Naive B cell (primary cell): ENCODE measurements around the gene TSKS. TPM values are rescaled to one million over a fixed set of nuclear protein-coding genes. Genes with fewer than 3 reads are reported as not detected.

Source experiments
- ATAC-seq, 2 donors: fragments of 150-1000 bp; cut with Tn5 transposase; 2 replicates each; pipeline ENCODE4 v1.10.0; 2021; ENCODE audit warnings: low read depth in 2 of 2, mild to moderate bottlenecking in 2 of 2, moderate library complexity in 2 of 2
- DNase-seq: peaks from one replicate; pipeline ENCODE4 v3.0.0; 2022
- H3K27ac Mint-ChIP-seq, 6 donors: one replicate each; pipeline ENCODE4 v1.8.0; 2020 to 2022; ENCODE audit warnings: mild to moderate bottlenecking in 6 of 6, mixed read lengths in 6 of 6, moderate library complexity in 5 of 6, inconsistent platforms in 2 of 6
- H3K27me3 Mint-ChIP-seq, 3 donors: one replicate each; pipeline ENCODE4 v1.8.0; 2021 to 2022; ENCODE audit warnings: mixed read lengths in 3 of 3, mild to moderate bottlenecking in 1 of 3
- H3K36me3 Mint-ChIP-seq, 2 donors: one replicate each; pipeline ENCODE4 v1.8.0; 2020 to 2022; ENCODE audit warnings: mixed read lengths in 2 of 2, inconsistent platforms in 1 of 2, mild to moderate bottlenecking in 1 of 2
- H3K4me1 Mint-ChIP-seq, 3 donors: one replicate each; pipeline ENCODE4 v1.8.0; 2020 to 2022; ENCODE audit warnings: mixed read lengths in 3 of 3, inconsistent platforms in 1 of 3, mild to moderate bottlenecking in 1 of 3, moderate library complexity in 1 of 3
- H3K4me3 Mint-ChIP-seq, 8 donors: one replicate each; pipeline ENCODE4 v1.8.0; 2020 to 2022; ENCODE audit warnings: mild to moderate bottlenecking in 8 of 8, mixed read lengths in 8 of 8, moderate library complexity in 8 of 8, inconsistent platforms in 2 of 8
- H3K9me3 Mint-ChIP-seq, 7 donors: one replicate each; pipeline ENCODE4 v1.8.0; 2020 to 2022; ENCODE audit warnings: mixed read lengths in 7 of 7, mild to moderate bottlenecking in 5 of 7, inconsistent platforms in 2 of 7, moderate library complexity in 1 of 7
- polyA plus RNA-seq, 6 donors: library from polyadenylated mRNA; unstranded; fragments of 300-500 nt; fragmentation: Illumina TruSeq; gene quantifications; one replicate each; pipeline ENCODE4 v1.2.3, GENCODE V29; 2021; ENCODE audit warnings: low read depth in 6 of 6

The TSKS gene
- polyA plus RNA-seq, 6 donors from 2014 or later, result 0.18 TPM; not detected in 5

DNA sequence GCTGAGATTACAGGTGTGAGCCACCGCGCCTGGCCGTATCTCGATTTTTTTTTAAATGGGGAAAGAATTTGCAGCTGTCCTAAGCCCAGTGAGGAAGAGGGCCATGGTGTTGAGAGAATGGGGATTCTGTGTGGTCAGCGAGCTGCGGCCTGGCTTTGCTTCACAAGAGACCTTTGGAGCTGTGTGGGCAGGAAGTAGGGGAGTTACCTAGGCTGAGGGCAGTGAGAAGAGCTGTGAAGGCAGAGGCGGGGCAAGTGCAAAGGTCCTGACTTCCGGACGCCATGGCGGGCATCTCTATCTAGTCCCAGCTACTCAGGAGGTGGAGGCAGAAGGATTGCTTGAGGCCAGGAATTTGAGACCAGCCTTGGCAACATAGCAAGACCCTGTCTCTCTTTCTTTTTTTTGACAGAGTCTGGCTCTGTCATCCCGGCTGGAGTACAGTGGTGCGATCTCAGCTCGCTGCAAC, 8.6 kb upstream of the TSKS start:
- Mint-ChIP-seq H3K27ac (peak overlapping the region in 2 of 6 donors; percentile 39 to 69), H3K27me3 (no peaks in the 10 kb centered on the region), H3K36me3 (peaks cover 0 to 10% of the 10 kb centered on the region in 2 donors), H3K4me3 (peak overlapping the region in 1 of 8 donors; percentile 40), H3K4me1 (peaks cover 52 to 57% (median 54%) of the 10 kb centered on the region in 3 donors), H3K9me3 (no peaks in the 10 kb centered on the region)
- DNase-seq, result no peak
- ATAC-seq, result no peak

DNA sequence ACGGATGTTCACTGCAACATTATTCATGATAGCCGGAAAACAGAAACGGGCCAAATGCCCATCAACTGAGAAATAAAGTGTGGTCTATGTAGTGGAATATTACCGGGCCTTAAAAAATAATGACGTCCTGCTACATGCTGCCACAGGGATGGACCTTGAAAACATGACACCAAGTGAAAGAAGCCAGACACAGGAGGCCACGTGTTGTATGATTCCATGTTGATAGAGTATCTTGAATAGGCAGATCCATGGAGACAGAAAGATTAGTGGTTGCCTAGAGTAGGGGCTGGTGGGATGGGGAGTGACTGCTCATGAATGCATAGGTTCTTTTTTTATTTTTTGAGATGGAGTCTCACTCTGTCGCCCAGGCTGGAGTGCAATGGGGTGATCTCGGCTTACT, 7.4 kb upstream of the TSKS start:
- ATAC-seq (no peak), DNase-seq (no peak)
- Mint-ChIP-seq H3K36me3 (peaks cover 0 to 10% of the 10 kb centered on the region in 2 donors), H3K4me3 (peak overlapping the region in 1 of 8 donors; percentile 79), H3K27ac (no peak overlapping the region), H3K9me3 (no peaks in the 10 kb centered on the region), H3K27me3 (no peaks in the 10 kb centered on the region), H3K4me1 (peaks cover 54 to 55% (median 55%) of the 10 kb centered on the region in 3 donors)

DNA sequence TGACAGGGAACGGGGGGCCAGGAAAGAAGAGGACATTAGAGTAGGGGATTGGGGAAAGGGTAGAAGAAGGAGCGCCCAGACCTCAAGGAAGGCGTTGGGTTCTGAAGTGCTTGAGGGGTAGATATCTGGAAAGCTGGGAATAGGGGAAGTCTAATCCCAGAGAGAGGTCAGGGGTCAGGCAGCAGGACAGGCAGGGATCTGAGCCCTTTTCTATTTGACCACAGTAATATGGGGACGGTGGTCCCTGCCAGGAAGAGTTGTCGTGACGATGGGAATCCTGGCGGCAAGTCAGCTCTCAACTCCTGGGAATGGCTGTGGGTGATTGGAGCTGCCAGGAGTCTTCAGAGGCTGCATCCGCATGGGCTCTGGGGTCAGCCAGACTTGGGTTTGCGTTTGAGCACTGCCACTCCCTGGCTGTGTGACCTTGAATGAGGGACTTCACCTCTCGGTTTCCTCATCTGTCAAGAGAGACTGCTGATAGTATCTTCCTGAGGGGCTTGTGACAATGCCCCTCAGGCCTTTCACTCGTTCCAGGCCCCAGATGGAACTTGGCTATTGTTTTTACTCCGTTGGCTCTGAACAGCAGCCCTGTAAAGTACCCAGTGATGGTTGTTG, 5.0 kb upstream of the TSKS start:
- H3K9me3 Mint-ChIP-seq, result no peaks in the 10 kb centered on the region
- H3K27me3 Mint-ChIP-seq, result no peaks in the 10 kb centered on the region
- peaks cover 0 to under 1% of the 10 kb centered on the region in 2 donors for H3K36me3 Mint-ChIP-seq
- ATAC-seq, result no peak
- H3K4me3 Mint-ChIP-seq, result peak overlapping the region; percentile 79 to 97 (median 92)
- H3K4me1 Mint-ChIP-seq, result peaks cover 48 to 53% (median 50%) of the 10 kb centered on the region in 3 donors
- DNase-seq, result no peak
- H3K27ac Mint-ChIP-seq, result peak overlapping the region in 5 of 6 donors; percentile 32 to 89 (median 65)

DNA sequence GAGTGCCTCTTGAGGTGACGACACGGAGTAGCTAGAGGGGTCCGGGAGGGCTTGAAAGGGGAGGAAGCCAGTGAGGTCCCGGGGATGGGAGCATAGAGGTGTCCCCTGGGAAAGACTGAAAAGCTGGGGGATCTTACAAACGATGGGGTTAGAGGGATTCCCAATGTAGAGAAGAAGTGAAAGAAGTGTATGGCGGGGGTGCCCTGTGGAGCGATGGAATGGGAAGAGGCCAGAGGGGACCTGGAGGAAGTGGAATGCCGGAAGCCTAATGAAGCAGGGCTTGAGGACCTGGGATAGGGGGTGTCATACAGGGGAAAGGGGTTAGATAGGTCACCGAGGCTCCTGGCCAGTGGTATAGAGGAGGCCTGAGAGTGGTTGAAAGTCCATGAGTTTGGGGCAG, 4.3 kb upstream of the TSKS start:
- H3K27me3 Mint-ChIP-seq, result no peaks in the 10 kb centered on the region
- peaks cover 43 to 50% (median 49%) of the 10 kb centered on the region in 3 donors for H3K4me1 Mint-ChIP-seq
- no peaks in the 10 kb centered on the region for H3K9me3 Mint-ChIP-seq
- DNase-seq, result no peak
- no peaks in the 10 kb centered on the region for H3K36me3 Mint-ChIP-seq
- peak overlapping the region in 4 of 6 donors; percentile 1 to 97 (median 78) for H3K27ac Mint-ChIP-seq
- H3K4me3 Mint-ChIP-seq, result peak overlapping the region; percentile 79 to 97 (median 92)
- ATAC-seq, result no peak

DNA sequence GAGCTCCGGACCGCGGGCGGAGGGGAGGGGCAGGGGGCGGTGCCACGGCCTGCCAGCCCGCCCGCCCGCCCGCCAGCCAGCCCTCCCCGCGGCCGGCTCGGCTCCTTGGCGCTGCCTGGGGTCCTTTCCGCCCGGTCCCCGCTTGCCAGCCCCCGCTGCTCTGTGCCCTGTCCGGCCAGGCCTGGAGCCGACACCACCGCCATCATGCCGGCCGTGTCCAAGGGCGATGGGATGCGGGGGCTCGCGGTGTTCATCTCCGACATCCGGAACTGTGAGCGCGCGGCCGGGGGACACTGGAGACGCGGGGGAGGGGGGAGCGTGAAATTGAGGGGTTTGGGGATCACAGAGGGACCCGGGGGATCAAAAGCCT, 3.8 kb upstream of the TSKS start, which contains the start of gene AP2A1:
TSS of gene AP2A1 (plus strand) at position 72 of the 370 bp plus-strand sequence. CDS start at position 205, 133 bp downstream.
- peaks cover 43 to 51% (median 49%) of the 10 kb centered on the region in 3 donors for H3K4me1 Mint-ChIP-seq
- H3K27me3 Mint-ChIP-seq, result no peaks in the 10 kb centered on the region
- ATAC-seq (no peak), DNase-seq (no peak)
- peak within 1 kb of the TSS; percentile 79 to 97 (median 94) for H3K4me3 Mint-ChIP-seq
- H3K36me3 Mint-ChIP-seq, result no peaks in the 10 kb centered on the region
- H3K27ac Mint-ChIP-seq, result peak within 1 kb of the TSS; percentile 80 to 98 (median 96)
- no peaks in the 10 kb centered on the region for H3K9me3 Mint-ChIP-seq

DNA sequence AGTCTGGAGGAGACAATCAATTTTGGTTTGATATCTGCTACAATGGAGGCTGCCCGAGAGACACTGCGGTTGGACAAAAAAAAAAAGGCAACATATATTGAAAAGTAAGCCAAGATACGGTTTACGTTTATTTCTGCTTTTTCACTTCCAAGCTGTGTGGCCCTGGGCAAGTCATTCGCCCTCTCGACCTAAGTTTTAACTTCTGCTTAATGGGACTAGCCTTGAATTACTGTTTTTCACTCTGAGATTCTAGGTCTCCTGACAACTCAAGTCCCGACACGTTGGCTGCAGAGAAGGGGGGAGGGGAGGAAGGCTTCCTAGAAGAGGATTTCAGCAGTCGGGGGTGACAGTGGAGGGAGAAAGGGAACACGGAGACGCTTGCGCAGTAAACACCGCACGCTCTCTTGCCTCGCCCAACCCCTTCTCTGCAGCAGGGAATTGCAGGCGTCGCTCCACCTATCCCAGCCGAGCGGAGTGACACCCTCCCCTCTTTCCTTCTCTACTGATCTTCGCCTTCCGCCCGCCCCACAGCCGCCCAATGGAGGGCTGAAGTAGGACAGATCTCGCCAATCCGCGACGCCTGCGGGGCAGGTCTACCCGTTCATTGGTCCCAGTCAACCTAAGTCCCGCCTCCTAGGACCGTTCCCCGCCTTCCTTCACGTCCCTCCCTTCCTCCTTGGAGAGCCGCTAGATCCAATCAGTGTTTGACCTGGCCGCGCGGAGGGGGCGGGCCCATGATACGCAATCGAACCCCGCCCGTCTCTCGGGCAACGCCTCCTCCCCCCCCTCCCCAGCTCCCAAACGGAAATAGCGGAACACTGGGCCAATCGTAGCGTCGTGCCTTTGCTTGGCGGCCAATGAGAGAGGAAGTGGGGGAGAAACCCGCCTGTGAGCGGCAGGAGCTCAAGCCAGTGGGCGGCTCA, 3.2 kb upstream of the TSKS start:
- H3K9me3 Mint-ChIP-seq, result no peaks in the 10 kb centered on the region
- no peaks in the 10 kb centered on the region for H3K27me3 Mint-ChIP-seq
- peaks cover 38 to 47% (median 44%) of the 10 kb centered on the region in 3 donors for H3K4me1 Mint-ChIP-seq
- no peaks in the 10 kb centered on the region for H3K36me3 Mint-ChIP-seq
- DNase-seq, result peak; percentile 99
- H3K27ac Mint-ChIP-seq, result peak overlapping the region; percentile 80 to 98 (median 96)
- peak; percentile 84 to 85 for ATAC-seq
- peak overlapping the region; percentile 79 to 97 (median 94) for H3K4me3 Mint-ChIP-seq

DNA sequence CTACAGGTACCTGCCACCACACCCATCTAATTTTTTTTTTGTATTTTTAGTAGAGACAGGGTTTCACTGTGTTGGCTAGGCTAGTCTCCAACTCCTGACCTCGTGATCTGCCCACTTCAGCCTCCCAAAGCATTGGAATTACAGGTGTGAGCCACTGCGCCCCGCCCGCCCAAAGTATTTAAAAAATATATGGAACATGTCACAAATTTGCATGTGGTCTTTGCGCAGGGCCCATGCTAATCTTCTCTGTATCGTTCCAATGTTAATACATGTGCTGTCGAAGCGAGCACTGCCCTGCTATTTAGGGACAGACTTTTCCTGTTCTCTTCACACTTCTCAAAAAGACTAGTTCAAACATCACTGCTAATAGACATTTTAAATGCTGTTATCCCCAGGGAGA, 1.2 kb upstream of the TSKS start:
- no peak for ATAC-seq
- no peaks in the 10 kb centered on the region for H3K9me3 Mint-ChIP-seq

DNA sequence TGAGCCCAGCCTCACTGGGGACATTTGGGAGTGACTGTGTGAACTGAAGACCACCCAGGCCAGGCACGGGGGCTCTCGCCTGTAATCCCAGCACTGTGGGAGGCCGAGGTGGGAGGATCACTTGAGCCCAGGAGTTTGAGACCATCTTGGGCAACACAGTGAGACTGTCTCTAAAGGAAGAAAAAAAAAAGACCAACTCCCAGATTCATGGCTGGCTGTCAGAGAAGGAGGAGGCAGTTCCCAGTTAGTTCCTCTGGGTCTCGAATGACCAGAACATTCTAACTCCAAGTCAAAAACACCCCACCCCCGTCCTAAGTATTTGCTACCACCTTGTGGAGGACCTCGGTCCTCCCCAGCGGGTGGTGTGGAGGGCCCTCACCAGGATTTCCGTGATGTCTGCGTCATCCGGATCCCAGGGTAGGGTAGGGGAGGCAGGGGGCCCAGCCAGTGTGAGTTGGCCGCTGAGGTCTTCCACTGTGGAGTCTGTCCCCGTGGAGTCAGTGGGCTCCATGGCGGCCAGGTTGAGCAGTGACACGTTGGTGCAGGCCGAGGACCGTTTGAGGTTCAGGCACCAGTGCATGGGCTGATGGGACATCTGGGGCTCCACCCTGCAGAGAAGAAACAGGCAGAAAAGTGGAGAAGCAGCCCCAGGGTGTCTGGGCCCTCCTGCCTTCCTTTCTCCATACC, 1.3 kb downstream of the TSKS start:
- no peaks in the 10 kb centered on the region for H3K36me3 Mint-ChIP-seq
- peaks cover 0 to 2% (median 0%) of the 10 kb centered on the region in 7 donors for H3K9me3 Mint-ChIP-seq
- H3K4me1 Mint-ChIP-seq, result peaks cover 6 to 15% (median 13%) of the 10 kb centered on the region in 3 donors
- peaks cover 0 to 13% (median 13%) of the 10 kb centered on the region in 3 donors for H3K27me3 Mint-ChIP-seq
- H3K4me3 Mint-ChIP-seq, result peak overlapping the region in 1 of 8 donors; percentile 5
- no peak for ATAC-seq
- no peak overlapping the region for H3K27ac Mint-ChIP-seq
- no peak for DNase-seq

More for the DNA sequence above, 1.2 kb upstream of the TSKS start:
- Mint-ChIP-seq H3K4me1 (peaks cover 29 to 35% (median 32%) of the 10 kb centered on the region in 3 donors), H3K27me3 (no peaks in the 10 kb centered on the region), H3K36me3 (no peaks in the 10 kb centered on the region), H3K4me3 (peak overlapping the region in 4 of 8 donors; percentile 11 to 63 (median 58)), H3K27ac (no peak overlapping the region)
- DNase-seq, result no peak

DNA sequence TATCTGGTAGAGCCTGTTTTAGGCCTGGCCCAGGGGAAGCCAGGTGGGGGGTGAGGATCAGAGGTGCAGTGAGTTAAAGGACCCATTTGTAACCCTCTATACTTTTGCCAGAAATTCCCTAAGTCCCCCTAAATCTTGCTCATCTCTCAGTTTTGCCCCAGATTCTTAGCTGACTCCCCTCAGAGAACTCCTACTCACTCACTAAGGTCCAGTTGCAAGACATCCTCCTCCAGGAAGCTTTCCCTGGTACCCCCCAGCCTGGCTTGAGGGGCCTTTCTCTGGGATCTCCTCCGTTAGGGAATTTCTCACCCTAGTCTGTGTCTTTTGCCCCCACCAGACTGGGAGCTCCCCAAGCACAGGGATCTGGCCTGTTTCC, 1.9 kb downstream of the TSKS start:
- Mint-ChIP-seq H3K4me1 (peaks cover 4 to 12% (median 11%) of the 10 kb centered on the region in 3 donors), H3K36me3 (no peaks in the 10 kb centered on the region), H3K9me3 (peaks cover 0 to 3% (median 2%) of the 10 kb centered on the region in 7 donors), H3K27me3 (peaks cover 0 to 13% (median 13%) of the 10 kb centered on the region in 3 donors), H3K27ac (peak overlapping the region in 1 of 6 donors; percentile 38), H3K4me3 (peak overlapping the region in 1 of 8 donors; percentile 24)
- ATAC-seq, result no peak
- DNase-seq, result no peak

DNA sequence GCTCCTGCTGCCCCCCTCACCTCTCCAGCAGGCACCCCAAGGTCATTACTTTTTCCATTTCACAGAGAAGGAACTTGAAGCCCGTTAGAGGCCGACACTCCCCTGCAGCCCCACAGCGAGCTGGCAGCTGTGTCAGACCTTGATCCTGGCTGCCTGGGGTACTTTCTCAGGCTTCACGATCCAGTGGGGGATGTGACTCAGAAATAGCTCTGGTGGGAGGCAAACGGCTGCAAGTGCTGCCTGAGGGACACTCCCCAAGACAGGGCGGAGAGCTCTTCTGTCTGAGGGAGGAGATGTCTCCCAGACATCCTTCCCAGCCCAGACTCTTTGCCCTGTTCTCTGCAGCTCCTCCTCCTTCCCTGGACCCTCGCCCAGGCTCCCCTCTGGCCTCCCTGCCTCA, 4.8 kb downstream of the TSKS start:
- H3K27me3 Mint-ChIP-seq, result peaks cover 0 to 13% (median 13%) of the 10 kb centered on the region in 3 donors
- ATAC-seq (no peak), DNase-seq (no peak)
- H3K4me3 Mint-ChIP-seq, result no peak overlapping the region
- H3K4me1 Mint-ChIP-seq, result peaks cover 0 to 6% (median 0%) of the 10 kb centered on the region in 3 donors
- peaks cover 0 to 17% (median 11%) of the 10 kb centered on the region in 7 donors for H3K9me3 Mint-ChIP-seq
- peak overlapping the region in 3 of 6 donors; percentile 10 to 44 (median 23) for H3K27ac Mint-ChIP-seq
- no peaks in the 10 kb centered on the region for H3K36me3 Mint-ChIP-seq

DNA sequence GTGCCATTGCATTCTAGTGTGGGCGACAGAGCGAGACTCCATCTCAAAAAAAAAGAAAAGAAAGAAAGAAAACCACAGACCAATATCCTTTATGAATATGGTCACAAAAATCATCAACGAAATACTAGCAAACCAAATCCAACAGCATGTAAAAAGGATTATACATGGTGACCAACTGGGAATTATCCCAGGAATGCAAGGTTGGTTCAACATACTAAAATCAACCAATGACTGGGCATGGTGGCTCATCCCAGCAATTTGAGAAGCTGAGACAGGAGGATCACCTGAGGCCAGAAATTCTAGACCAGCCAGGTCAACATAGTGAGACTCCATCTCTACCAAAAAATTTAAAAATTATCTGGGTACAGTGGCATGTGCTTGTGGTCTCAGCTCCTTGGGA, 7.2 kb downstream of the TSKS start:
- DNase-seq, result no peak
- Mint-ChIP-seq H3K36me3 (no peaks in the 10 kb centered on the region), H3K9me3 (peaks cover 0 to 17% (median 11%) of the 10 kb centered on the region in 7 donors), H3K27me3 (peaks cover 0 to 13% (median 13%) of the 10 kb centered on the region in 3 donors), H3K4me3 (no peak overlapping the region), H3K27ac (no peak overlapping the region), H3K4me1 (no peaks in the 10 kb centered on the region)
- ATAC-seq, result no peak

DNA sequence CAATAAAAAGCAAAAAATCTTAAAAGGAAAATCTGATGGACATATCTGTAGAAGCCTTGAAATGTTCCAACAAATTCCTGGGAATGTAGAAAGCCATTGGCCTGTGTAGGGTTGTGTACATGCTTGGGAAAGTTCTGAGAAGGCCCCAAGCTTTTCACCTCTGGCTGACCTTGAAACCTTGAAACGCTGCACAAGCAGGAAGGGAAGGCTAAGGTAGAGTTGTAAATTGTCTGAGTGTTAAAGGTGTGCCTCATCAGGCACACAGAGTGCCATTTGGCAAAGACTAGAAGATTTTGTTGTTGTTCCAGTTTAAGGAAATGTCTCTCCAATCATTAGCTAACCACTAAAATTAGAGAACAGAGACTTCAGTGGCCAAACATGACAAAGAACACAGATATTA, 10.4 kb downstream of the TSKS start:
- no peak overlapping the region for H3K27ac Mint-ChIP-seq
- H3K27me3 Mint-ChIP-seq, result peaks cover 0 to 17% (median 8%) of the 10 kb centered on the region in 3 donors
- no peaks in the 10 kb centered on the region for H3K36me3 Mint-ChIP-seq
- DNase-seq (no peak), ATAC-seq (no peak)
- H3K9me3 Mint-ChIP-seq, result peaks cover 0 to 17% (median 11%) of the 10 kb centered on the region in 7 donors
- H3K4me1 Mint-ChIP-seq, result peaks cover 0 to under 1% (median 0%) of the 10 kb centered on the region in 3 donors
- H3K4me3 Mint-ChIP-seq, result peak overlapping the region in 1 of 8 donors; percentile 56

DNA sequence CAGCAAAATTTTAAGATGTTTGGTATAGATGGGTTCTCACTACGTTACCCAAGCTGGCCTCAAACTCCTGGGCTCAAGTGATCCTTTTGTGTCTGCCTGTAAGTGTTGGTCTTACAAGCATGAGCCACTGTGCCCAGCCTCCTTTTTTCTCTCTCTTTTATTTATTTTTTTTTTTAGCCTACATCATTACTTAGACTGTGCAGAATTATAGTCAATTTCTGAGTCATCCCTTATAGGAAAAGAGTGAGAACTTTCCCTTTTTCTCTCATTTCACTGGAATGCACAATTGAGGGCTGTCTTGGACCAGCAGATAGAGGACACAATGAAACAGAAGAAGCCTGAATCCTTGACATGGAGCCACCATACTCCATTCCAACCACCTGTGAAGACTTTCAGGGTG, 13.3 kb downstream of the TSKS start:
- Mint-ChIP-seq H3K4me3 (no peak overlapping the region), H3K9me3 (peaks cover 0 to 10% (median 3%) of the 10 kb centered on the region in 7 donors), H3K27ac (no peak overlapping the region), H3K36me3 (peaks cover 0 to 5% of the 10 kb centered on the region in 2 donors), H3K27me3 (peaks cover 0 to 24% (median 11%) of the 10 kb centered on the region in 3 donors), H3K4me1 (peaks cover 0 to 8% (median 0%) of the 10 kb centered on the region in 3 donors)
- ATAC-seq, result no peak
- DNase-seq, result no peak
